CD4-positive, alpha-beta T cell treated with Interleukin-10 for 1 hour (primary cell): ENCODE results near the gene MICA.
"Not testable (repeated sequence)": the region's sequence is repeated elsewhere in the genome, so short reads cannot be mapped to it uniquely, and the experiment has no call there.

Experiments
- DNase-seq: peaks from one replicate; pipeline ENCODE4 v3.0.0-alpha.2; 2020

Gene MICA

DNA sequence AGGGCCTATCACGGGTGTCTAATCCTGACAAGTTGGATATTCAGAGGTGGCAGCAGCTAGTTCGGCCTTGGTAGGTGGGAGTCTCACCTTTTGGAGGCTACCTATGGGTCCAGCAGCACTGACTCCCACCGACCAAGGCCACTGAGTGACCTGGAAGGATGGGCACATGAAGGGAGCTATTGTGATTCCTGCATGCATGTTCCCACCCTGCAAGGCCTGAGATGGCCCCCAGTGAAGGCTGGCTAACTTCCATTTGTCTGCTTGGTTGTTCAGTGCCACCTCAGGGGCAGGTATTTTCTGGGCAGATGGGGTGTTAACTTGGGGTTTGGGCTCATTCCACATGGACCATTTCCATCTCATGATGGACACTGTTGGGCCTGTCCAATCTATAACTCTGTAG, 18.4 kb upstream of the MICA start:
- DNase-seq, result no peak

DNA sequence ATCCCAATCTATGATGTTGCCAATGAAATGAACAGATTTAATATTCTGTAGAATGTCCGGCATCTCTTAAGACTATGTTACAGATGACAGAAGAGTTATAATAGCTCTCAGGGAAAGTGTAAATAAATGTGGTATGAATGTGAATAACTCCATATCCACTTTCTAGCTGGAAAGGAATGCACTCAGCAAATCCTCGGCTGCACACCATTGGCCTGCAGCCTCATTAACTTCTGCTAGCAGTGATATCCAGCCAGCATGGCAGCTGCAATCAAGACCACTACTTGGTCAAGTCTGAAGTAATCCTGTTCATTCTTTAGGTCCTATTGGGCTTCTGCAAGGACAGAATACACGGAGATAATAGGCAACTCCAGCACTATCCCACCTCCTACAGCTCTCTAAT, 17.3 kb upstream of the MICA start:
- no peak for DNase-seq

DNA sequence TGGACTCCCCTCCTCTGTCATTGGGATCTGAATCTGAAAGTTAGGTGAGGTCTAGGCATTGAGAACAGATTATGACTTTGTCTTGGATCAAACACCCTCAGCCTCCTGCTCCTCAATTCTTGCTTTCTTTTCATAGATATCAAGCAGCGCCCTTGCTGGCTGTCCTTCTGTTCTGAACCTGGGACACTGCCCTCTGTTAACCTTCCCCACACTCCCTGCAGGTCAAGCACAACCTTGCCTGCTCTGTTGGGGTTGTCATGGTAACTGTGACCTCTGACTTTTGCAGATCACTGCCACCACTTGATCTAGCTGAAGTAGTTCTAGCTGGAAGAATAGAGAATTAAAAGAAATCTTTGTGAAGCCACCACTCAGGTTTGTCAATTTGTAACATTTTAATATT, 16.4 kb upstream of the MICA start:
- no peak for DNase-seq

DNA sequence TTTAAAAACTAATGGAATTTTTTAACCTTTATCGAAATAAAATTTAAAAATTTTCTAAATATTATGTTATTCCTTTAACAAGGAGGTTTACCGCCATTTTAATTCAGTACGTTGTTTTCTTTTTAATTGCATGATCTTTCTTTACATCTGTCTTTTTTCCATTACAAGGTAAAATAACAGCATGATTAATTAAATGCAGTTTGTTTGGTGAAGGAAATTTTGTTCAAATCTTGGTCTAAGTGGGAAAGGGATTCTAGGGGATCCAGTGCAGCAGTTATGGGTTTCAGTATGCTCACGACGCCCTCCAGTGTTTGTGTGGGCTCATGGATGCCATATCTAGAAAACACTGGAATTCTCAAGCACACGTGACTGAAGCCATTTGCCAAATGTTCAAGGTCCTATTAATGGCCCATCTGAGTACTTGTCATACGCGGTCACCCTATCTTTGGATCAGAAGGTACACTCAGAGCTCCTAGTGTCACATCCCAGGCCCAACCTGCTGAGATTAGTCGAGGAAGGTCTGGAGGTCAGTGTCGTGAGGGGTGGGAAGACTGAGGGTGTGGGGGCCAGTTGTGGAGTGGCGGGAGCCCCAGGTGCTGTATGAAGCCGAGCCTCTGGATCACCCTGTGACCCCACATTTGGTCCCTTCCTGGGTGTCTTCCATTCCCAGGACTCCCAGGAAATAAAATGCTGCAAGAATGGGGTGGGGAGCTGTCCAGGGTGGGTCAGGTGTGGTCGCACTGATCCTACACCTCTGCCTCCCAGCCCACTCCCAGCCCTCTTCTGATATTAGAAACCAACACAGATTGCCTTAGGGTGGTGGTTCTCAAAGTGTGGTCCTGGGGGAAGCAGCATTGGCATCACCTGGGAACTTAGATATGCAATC, 14.2 kb upstream of the MICA start:
- DNase-seq, result not testable (repeated sequence)

DNA sequence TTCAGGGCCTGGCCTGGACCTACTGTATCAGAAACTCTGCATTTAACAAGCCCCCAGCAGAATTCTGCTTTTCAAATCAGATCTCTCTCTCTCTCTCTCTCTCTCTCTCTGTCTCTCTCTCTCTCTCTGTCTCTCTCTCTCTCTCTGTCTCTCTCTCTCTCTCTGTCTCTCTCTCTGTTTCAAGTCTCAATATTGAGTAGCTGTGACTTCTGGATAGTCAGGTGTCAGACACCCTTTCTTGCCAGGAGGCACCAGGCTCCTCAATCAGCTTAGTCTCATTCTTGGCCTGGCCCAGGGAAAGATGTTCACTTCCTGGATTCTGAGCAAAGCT, 13.6 kb upstream of the MICA start:
- not testable (repeated sequence) for DNase-seq

DNA sequence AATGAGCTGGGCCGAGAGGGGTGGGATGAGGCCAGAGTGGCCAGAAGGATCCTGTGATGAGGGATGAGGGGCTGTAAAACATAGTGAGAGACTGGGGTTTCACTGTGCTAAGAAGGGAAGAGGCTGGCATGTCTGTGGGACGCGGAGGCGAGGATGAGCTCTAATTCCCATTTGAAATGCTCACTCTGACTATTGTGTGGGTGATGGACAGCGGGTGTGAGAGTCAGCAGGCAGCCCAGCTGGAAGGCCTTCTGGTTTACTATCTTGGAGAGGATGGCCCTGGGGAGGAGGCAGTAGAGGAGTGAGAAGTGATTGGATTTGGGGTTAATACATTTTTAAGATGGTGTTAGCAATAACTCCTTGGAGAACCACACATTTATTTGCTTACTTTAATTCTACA, 9.5 kb upstream of the MICA start:
- DNase-seq, result no peak

DNA sequence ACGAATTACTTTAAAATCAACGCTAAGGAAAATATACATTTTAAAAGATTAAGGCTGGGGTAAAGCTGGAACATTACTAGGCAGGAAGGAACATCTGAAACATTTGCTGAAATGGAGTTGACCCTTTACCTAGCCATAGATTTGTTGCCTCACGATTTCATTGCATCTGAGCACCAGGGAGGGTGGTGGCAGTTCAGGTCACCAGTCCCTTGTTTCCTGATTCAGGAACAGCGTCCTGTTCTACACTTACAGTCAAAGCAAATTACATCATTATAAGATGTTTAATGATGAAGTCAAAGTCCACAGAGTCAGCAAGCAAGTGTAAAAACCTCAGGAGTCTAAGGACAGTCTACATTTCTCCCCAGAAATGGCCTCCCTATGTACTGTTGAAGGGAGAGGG, 9.0 kb upstream of the MICA start:
- no peak for DNase-seq

DNA sequence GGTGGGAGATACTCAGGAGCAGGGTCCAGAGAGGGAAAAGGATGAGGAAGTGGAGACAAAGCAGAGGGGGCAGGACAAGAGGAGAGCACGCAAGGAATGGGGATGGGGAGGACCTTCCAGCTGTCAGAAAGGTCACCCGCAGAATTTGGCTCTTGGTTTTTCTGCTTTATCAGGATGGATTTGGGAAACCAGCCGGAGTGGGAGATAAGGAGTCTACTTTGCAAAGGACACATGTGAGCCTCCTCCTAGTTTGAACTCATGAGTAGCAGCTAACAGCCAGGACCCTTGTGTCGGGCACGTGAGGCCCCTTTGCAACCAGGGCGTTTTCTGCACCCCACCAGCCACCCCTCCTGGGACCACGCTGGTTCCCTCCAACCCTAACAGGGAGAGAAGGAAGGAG, 7.6 kb upstream of the MICA start:
- DNase-seq, result no peak

DNA sequence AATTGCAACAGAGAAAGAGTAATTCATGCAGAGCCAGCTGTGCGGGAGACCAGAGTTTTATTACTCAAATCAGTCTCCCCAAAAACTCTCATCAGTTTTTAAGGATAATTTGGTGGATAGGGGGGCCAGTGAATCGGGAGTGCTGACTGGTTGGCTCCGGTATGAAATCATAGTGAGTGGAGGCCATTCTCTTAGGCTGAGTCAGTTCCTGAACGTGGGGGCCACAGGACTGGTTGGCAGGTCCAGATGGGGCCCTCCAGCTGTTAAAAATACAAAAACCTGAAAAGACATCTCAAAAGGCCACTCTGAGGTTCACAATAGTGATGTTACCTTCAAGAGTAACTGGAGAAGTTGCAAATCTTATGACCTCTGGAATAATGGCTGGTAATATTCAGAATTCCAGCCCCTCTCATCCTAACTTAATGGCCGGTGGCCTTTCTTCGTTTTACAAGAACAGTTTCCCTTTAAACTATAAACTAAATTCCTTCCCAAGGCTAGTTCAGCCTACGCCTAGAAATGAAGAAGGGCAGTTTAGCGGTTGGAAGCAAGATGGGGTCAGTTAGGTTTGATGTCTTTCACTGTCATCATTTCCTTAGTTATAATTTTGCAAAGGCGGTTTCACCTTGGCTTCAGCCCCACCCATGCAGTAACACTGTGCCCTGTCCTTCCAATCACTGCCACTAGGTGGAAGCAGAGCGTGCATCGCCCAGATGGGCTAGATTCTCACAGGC, 6.8 kb upstream of the MICA start:
- DNase-seq, result peak; percentile 91

DNA sequence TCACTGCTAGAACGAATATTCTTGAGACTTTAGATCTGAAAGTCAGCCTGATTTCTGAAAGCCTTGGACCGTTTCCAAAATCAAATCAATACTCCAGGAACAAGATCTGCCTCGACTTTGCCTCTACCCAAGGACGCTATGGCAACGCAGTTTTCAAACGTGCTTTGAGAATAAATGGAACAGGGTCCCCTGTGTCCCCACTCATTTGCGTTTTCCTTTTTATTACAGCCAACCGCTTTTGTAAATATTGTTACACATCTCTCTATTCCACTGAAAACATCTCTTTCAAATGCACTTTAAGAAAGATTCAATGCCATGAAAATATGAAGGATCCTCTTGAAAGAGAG, 6.3 kb upstream of the MICA start:
- not testable (repeated sequence) for DNase-seq

DNA sequence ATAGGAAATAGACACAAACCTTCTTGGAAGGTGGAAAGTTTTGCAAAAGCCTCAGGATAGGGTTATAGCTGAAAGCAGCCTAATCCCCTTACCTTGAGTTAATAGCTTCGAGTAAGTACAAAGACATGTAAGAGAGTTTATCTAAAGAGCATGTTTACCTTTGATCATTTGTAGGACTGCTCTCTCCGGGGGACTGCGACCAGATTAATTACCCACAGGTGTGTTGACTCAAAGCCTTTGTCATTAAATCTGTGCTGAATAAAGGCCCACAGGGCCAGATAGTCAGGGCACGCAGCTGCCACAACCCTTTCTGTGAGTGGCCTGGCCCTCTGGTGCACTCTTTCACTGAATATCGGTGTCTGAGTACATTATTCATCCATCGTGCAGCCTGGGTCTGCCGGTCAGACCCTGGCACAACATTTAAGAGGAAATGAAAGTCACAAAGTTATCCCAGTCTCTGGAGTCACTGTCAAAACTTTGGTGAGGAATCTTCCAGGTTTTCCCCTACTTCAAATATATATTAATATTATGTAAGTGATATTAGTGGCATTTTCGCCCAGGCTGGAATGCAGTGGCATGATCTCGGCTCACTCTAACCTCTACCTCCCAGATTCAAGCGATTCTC, 5.4 kb upstream of the MICA start:
- no peak for DNase-seq

DNA sequence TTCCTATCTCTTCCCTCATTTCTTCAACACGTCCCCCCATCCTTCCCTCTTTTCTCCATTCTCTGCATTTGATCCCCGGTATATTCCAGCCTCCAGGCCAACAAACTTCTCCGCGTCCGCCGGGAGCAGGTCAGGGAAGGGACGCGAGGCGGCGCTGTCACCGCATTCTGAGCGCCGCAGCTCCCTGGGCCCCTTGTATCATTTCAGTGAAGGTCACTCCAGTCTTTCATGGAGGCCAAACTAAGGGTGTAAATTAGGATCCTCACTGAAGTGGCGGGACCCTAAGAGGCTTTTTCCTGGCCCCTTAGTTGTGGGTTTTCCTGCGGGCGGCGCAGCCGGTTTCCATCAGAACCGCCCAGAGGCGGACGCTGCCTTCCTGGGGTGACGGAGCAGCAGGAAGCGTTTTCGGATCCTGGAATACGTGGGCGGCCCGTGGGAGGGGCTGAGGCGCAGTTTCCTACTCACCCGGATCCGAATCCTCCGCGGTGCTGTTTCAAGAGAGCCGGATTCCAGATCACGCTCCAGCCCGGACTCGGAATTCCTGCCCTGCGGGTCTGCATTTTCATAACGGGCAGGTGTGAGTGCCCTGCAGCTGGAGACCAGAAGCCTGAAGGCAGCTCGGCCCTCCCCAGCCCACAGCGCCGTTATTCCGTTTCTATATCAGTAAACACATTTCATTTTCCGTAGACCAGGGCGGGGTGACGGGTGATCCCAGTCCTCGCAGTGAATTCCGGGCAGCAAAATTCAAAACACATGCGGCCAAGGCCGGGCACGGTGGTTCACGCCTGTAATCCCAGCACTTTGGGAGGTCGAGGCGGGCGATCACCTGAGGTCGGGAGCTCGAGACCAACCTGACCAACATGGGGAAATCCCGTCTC, 3.6 kb upstream of the MICA start:
- DNase-seq, result peak; percentile 62

DNA sequence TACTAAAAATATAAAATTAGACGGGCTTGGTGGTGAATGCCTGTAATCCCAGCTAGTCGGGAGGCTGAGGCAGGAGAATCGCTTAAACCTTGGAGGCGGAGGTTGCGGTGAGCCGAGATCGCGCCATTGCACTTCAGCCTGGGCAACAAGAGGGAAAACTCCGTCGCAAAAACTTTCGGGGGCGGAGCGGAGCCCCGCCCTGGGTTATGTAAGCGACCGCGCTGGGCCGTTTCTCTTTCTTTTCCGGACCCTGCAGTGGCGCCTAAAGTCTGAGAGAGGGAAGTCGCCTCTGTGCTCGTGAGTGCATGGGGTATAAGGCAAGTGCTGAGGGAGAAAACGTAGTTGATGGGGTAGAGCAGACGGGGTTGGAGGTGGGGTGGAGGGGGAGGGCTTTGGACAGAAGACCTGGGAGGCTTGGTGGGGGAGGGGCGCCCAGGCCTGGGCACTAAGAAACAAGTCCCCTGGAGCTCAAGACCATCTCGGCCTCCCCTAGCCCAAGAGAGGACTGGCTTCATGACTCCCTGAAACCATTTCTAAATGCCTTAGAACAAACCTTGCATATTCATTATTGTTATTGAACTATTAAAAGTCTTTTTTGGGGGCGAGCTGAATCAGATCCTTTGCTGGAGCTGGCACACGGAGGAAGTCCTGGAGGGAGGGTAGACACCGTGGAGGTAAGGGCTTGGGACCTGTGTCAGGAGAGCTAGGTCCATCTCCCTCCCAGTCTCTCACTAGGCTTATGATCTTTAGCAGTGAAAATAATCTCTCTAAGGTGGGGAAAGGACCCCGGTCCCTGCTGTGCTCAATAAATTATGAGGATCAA, 2.7 kb upstream of the MICA start:
- peak; percentile 85 for DNase-seq

DNA sequence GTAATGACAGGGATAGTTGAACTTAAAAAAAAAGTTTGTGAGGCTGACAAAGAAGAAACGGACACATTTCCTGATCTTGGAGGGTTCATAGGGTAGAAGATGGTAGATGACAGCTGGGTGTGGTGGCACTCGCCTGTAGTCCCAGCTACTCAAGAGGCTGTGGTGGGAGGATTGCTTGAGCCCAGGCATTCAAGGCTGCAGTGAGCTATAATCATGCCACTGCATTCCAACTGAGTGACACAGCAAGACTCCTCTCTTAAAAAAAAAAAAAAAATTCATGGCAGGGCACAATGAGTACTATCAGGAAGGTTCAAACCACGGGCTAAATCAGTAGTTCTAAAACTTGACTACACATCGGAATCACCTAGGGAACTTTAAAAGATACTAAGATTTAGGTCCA, 2.0 kb upstream of the MICA start:
- peak; percentile 15 for DNase-seq

DNA sequence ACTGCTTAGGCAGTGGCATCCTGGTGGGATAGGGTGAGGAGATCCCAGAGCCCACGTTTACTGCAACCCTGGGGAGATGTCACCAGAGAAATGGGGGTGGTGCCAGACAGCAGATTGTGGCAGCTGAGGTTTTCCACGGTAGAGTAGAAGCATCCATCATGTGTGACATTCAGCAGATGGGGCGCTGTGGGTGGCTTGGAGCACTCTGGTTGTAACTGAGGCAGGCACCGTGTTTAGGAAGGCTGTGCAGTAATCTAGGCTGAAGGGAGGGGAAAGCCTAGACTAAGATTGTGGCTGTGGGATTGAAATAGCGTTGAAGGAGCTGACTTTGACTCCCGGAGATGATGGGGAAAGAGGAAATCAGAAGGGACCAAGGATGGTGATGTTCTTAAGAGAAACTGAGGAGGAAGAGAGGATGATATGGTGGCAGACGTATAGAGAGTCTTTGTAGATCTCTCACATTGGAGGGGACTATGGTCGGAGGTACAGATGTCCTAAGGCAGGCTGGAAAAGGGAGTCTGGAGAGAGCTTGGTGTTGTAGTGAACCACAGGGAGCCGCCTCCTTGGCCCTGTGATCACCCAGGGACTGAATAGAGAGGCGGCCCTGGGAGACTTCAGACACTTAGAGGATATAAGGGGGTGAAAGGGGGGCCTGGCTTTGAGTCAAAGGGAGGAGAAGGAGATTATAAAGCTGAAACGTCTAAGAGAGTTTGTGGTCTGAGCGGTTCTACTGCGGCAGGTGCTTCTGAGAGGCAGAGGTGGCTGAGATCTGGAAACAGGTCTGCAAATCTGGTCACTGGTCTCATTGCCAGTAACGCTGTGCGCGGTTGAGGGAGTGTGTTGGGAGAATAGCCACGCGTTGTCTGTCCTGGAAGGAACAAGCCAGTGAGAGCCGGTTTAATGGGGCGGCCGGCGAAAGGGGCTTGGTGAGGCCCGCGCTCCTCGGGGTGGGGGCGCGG, 792 bp upstream of the MICA start:
- peak; percentile 47 for DNase-seq

DNA sequence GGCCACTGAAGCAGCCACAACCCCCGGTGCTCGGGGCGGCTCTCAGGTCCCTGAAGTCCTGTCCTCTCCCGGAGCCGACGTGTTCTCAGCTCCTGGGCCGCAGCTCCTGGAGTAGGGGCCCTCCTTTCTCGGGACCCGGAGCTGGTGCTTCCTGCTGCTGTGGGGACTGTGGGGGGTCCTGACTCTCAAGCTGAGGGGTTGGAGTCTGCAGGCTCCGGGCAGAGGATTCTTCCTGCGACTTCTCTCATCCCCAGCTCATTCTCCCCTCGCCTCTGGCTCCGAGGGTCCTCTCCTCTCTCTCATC, 618 bp downstream of the MICA start:
- not testable (repeated sequence) for DNase-seq

DNA sequence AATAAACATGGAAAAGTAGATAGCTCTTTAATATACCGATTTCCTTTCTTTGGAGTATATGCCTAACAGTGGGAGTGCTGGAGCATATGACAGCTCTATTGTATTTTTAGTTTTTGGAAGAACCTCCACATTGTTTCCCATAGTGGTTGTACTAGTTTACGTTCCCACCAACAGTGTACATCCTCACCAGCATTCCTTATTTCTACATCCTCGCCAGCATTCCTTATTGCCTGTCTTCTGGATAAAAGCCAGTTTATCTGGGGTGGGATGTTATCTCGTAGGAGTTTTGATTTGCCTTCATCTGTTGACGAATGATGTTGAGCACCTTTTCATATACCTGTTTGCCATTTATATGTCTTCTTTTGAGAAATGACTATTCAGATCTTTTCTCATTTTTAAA, 2.6 kb downstream of the MICA start:
- no peak for DNase-seq

DNA sequence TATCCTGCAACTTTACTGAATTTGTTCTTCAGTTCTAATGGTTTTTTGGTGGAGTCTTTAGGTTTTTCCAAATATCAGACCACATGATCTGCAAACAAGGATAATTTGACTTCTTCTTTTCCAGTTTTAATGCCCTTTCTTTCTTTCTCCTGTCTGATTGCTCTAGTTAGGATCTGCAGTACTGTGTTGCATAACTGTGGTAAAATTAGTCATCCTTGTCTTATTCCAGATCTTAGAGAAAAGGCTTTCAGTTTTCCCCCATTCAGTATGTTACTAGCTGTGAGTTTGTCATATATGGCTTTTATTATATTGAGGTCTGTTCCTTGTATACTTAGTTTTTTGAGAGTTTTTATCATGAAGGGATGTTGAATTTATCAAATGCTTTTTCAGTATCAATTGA, 4.3 kb downstream of the MICA start:
- no peak for DNase-seq

DNA sequence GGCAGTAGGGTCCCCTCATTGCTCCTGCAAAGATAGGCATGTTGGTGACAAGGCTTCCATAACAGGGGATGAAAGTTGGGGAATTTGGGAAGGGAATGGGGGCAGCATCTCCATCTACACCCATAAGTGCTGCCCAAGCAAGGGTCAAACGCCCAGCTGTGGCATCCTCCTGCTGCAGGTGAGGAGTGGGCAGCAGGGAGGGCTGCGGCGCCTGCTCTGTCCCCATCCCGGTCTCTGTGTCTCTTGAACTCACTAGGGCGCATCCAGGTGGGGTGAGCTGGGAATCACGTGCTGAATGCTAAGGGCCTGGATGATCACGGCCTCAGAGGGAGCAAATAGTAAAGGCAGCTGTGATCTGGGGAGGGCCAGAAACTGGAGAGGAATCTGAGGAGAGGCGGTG, 9.1 kb downstream of the MICA start:
- DNase-seq, result no peak

DNA sequence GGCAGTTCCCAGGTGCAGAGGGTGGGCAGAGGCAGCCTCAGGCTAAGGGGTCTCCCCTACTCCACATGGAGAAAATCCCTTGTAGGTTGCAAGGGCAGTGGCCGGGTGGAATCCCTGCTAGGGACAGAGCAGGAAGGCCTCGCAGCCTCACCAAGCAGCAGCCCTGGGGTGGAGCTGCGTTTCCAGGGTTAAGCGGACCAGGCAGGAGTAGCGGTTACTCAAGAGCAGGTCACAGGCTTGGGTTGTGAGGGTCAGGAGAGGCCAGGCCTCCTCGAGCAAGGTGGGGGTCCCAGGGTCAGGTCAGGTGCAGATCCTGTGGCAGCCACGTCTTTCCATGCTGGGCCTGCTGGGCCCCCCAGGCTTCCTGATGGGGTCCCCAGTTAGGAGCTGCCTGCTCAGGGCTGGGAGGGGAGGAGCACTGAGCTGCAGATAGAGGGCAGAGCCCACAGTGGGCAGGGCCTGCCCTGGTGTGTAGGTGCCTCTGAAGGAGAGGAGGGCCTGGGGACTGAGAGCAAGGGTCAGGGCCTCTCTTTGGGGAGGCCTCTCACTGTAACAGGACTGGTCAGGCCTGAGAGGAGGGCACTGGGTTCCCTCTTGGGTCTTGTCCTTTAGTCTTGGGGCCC, 10.9 kb downstream of the MICA start:
- DNase-seq, result not testable (repeated sequence)

DNA sequence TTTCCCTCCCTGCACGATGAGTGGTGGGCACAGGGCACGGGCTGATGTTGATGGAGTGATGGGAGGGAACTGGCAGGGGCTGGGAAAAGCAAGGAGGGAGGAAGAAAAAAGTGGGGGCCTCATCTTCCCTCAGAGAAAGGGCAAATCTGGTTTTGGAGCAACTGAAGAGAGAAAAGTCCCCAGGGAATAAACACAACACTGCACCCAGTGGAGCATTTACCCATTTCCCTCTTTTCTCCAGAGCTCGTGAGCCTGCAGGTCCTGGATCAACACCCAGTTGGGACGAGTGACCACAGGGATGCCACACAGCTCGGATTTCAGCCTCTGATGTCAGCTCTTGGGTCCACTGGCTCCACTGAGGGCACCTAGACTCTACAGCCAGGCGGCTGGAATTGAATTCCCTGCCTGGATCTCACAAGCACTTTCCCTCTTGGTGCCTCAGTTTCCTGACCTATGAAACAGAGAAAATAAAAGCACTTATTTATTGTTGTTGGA, 11.4 kb downstream of the MICA start:
- DNase-seq, result no peak
